ENCODE results near the gene KAT2B. TPM values are rescaled to one million over a fixed set of nuclear protein-coding genes. Genes with fewer than 3 reads are reported as not detected.
A peak's percentile ranks its signal among the peaks of the same experiment; 100 is the strongest.

KAT2B gene
- total RNA-seq, 1 donor from 2014 or later: 69.9 TPM

- ATAC-seq (peak; percentile 41), DNase-seq (ENCODE audit: low spot score) (no peak)
- intact Hi-C loops (cut with DNase I): no loop called here
Measured at GRCh38 chr3:20057612-20058180, 17.4 kb downstream of the KAT2B start.

DNA sequence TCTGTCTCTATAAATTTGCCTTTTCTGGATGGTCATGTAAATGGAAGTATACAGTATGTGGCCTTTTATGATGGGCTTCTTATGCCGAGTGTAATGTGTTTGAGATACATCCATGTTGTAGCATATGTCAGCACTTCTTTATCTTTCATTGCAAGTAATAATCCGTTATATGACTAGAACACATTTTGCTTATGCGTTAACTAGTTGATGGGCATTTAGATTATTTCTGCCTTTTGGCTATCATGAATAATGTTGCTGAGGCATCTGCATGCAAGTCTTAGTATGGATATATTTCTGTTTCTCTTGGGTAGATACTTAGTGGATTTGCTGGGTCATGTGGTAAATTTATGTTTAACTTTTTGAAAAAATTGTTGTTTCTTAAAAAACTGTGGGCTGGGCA is 19.7 kb downstream of the KAT2B start:
- ATAC-seq (no peak), DNase-seq (ENCODE audit: low spot score) (no peak)
- intact Hi-C loops (cut with DNase I): no loop called here

- DNase-seq (ENCODE audit: low spot score) (no peak), ATAC-seq (peak; percentile 86)
- intact Hi-C loops (cut with DNase I): no loop called here
Measured at GRCh38 chr3:20060974-20061685, 20.9 kb downstream of the KAT2B start.

DNA sequence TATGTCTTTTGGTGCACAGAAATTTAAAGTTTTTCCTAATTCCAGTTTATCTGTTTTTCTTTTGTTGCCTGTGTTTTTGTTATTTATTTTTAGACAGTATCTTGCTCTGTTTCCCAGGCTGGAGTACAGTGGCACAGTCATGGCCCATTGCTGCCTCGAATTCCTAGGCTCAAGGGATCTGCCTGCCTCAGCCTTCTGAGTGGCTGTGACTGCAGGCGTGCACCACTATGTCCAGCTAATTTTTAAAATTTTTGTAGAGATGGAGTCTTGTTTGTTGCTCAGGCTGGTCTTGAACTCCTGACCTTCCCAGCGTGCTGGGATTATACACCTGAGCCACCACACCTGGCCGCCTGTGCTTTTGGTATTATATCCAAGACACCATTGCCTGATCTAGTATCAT is 22.8 kb downstream of the KAT2B start:
- no peak for DNase-seq (ENCODE audit: low spot score)
- no peak for ATAC-seq
- intact Hi-C loops (cut with DNase I): no loop called here

GRCh38 chr3:20064387-20064786 is 24.1 kb downstream of the KAT2B start:
- DNase-seq (ENCODE audit: low spot score) (no peak), ATAC-seq (no peak)
- intact Hi-C loops (cut with DNase I): no loop called here

GRCh38 chr3:20064796-20065564 is 24.7 kb downstream of the KAT2B start:
- intact Hi-C loops (cut with DNase I): no loop called here
- DNase-seq (ENCODE audit: low spot score): no peak
- ATAC-seq: no peak

- intact Hi-C loops (cut with DNase I): no loop called here
- ATAC-seq (no peak), DNase-seq (ENCODE audit: low spot score) (no peak)
Measured at GRCh38 chr3:20066079-20066478, 25.8 kb downstream of the KAT2B start.

DNA sequence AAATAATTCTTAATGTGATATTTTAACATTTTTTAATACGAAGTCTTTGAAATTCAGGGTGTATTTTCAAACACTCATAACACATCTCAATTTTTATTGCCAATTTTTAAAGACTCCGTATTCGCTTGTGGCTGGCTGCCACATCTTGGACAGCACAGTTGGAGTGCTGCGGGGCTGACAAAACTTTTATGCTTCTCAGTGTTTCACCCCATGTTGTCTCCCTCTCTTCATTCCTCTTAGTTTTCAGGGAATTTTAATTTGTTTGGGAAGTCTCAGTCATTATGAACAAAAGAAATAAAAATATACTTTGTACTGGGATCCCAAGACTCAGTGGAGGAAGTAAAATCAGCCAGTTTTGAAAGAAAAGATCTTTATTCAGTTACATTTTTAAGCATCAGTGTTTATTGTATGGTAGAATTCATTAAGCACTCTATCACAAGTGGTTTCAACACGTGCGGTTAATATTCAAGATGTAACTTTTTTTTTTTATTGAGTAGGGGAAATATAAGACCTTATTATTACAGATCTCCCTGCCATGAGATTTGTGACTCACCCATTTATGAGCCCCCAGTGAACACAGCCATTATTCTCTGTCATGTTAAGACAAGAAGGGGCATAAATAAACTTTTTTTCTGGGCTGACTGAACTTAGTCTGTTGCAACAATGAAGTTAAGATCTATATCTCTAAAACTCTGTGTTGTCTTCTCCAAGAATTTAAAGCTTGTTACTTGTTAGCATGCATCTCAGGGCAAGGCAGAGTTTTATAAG is 26.8 kb downstream of the KAT2B start:
- peak; percentile 70 for DNase-seq (ENCODE audit: low spot score)
- ATAC-seq: peak; percentile 83
- intact Hi-C loops (cut with DNase I): no loop called here

DNA sequence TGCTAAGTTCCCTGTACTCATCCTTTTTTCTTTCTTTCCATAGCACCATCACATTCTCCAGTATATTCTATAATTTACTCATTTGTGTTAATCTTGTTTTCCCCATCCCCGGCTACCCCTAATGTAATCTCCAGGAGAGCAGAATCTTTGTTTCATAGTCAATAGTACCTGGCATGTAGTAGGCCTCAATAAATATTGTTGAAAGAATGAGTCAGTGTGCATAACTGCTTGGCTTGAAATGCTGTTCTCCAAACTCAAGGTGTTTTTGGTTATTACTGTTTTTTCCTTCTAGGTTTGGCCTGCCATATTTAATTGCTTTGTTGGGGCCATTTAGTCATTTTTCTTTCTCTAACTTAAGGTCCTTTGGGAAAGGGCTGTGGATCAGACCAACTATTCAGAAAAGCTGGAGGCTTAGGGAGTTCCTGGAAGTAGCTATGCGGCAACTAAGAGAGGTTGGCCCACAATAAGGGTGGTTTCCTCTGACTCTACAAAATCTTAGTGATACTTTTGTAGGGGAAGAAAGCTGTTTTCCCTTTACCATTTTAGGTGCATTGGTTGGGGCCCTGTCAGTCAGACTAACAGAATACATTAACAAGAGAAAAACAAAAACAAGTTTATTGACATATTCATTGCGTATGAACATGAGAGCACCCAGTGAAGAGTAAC is 28.4 kb downstream of the KAT2B start:
- intact Hi-C loops (cut with DNase I): no loop called here
- no peak for ATAC-seq
- DNase-seq (ENCODE audit: low spot score): no peak

DNA sequence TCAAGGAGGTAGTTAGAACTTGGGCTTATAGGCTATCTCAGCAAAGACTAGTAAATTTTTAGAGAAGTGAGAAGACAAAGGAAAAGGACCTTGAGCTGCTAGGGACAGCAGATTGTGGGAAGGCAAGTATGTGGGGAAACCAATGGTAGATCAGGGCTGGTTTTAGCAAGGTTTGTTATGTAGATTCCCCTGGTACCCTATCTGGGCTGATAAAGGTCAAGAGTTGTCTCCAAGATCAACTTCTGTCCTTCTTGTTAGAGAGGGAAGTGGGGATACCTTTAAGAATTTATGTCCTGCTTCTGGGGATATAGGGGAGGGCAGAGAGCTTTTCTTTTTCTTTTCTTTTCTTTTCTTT is 28.9 kb downstream of the KAT2B start:
- no peak for DNase-seq (ENCODE audit: low spot score)
- intact Hi-C loops (cut with DNase I): no loop called here
- no peak for ATAC-seq

- intact Hi-C loops (cut with DNase I): no loop called here
- no peak for DNase-seq (ENCODE audit: low spot score)
- ATAC-seq: no peak
Measured at GRCh38 chr3:20071175-20071574, 30.9 kb downstream of the KAT2B start.

DNA sequence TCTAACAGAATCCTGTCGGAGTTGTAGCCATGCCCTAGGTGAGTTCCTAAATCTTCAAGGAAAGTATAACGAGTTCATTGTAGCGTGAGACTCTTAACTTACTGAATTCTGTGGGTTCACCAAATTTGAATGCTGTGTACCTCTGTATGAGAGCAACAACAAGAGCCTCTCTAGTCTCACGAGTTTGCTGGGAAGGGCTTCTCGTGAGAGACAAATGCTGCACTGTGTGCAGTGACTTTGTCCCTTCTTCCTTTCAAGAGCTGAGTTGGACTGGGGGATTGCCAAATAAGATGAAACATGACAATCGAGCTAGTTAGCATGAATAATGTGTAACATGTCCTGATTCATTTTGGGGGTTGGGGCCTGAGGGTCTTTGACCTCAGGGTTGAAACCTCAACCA is 32.2 kb downstream of the KAT2B start:
- DNase-seq (ENCODE audit: low spot score): no peak
- intact Hi-C loops (cut with DNase I): no loop called here
- peak; percentile 74 for ATAC-seq

DNA sequence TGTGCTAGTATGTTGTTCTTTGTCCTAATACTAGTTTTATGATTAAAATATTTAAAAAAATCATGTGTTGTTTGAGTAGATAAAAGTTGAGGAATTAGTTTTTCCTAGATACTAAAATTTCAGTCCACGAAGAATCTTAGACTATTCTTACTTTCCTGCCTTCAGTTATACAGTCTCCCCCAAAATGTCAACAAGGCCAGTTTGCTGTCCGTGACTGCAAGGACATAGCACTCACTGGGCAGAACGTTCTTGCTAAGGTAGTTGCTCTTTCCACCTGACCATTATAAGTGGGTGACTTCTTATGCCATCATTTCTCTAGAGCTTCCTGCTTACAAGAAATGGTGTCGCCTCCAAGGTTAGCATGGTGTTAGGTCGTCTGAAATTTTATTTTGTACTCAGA is 32.8 kb downstream of the KAT2B start:
- DNase-seq (ENCODE audit: low spot score) (no peak), ATAC-seq (no peak)
- intact Hi-C loops (cut with DNase I): no loop called here

DNA sequence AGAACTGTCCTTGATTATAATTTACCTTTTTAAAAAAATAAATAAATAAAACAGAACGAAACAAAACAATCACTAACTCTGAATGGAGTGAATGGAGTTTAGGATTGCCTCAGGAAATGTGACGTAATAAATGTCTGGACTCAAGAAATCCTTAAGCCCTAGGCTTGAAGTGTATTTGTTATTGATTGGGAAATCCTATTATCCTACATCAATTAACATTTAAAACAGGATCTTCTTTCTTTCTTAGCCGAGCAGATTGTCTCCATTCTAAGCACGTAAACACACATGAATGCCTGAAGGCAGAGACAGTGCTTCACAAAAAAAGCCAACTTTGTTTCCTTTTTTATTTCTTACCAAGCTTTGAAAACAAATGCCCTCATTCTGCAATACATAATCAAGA is 33.4 kb downstream of the KAT2B start:
- intact Hi-C loops (cut with DNase I): no loop called here
- DNase-seq (ENCODE audit: low spot score) (no peak), ATAC-seq (no peak)

- DNase-seq (ENCODE audit: low spot score) (no peak), ATAC-seq (no peak)
- intact Hi-C loops (cut with DNase I): no loop called here
Measured at GRCh38 chr3:20074226-20075063, 34.2 kb downstream of the KAT2B start.

- DNase-seq (ENCODE audit: low spot score) (no peak), ATAC-seq (no peak)
- intact Hi-C loops (cut with DNase I): no loop called here
Measured at GRCh38 chr3:20075197-20075596, 35.0 kb downstream of the KAT2B start.

DNA sequence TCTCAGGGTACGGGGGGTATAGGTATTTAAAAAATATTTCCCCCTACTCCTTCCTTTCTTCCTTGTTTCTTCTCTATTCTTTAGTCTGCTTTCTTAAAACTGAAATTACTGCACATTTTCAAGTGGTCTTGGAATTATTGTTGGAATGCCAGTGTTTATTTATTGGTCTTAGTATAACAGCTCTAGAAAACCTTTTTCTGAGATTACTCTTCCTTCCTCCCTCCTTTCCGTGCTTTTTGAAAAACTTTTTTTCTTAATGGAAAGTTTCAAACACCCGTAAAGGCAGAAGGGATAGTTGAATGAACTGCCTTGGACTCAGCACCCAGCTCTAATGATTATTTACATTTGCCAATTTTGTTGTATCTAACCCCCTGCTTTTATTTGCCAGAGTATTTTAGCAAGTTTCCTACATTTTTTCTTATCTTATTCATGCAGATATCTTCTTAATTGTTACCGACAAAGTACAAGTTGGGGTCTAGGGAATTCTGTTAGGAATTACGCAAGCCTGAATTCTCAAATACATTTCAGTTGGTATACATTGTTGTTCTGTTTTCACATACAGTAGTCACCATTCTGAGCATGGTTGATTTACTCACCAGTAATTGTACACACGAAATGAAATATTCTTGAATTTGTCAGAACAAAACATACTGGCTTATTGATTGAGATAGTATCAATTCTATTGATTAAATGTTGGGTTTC is 36.2 kb downstream of the KAT2B start:
- no peak for DNase-seq (ENCODE audit: low spot score)
- no peak for ATAC-seq
- intact Hi-C loops (cut with DNase I): no loop called here

- ATAC-seq (no peak), DNase-seq (ENCODE audit: low spot score) (no peak)
- intact Hi-C loops (cut with DNase I): no loop called here
Measured at GRCh38 chr3:20077068-20077467, 36.8 kb downstream of the KAT2B start.
